PC-3 (cell line): ENCODE data around the gene OSBPL2. TPM values are rescaled to one million over a fixed set of nuclear protein-coding genes. Genes with fewer than 3 reads are reported as not detected.

ENCODE experiments used
- ATAC-seq: fragments of 200-7000 bp; cut with Tn5 transposase; 2 replicates; pipeline ENCODE4 v1.9.1; 2020; ENCODE audit warnings: mild to moderate bottlenecking, moderate library complexity
- BruUV-seq: library from RNA; stranded (reverse); fragments of 400-500 nt; replicated peaks from 2 replicates; lab custom pipeline; 2021; lab: Mats Ljungman, UMichigan
- CTCF ChIA-PET: fragments of 300-600 bp; sonication (Branson Sonifier 250); formaldehyde crosslinking; loops from one replicate; lab custom pipeline; 2022; ENCODE audit warnings: antibody characterized with exemption; lab: Charles Lee
- POLR2A ChIA-PET: fragments of 300-600 bp; sonication (Branson Sonifier 250); formaldehyde crosslinking; loops from one replicate; lab custom pipeline; 2022; ENCODE audit warnings: antibody characterized with exemption; ENCODE audit not compliant: unreplicated experiment; lab: Charles Lee
- DNase-seq: peaks from one replicate; pipeline ENCODE4 v3.0.0-alpha.2; 2015
- H2AFZ ChIP-seq: fragments of 300-600 bp; sonication (generic); 2 replicates; pipeline ENCODE4 v1.6.0; 2016; ENCODE audit warnings: antibody characterized with exemption, low read length
- H3F3A ChIP-seq: fragments of 300-600 bp; sonication (generic); one replicate; pipeline ENCODE4 v1.6.0; 2017; ENCODE audit warnings: antibody characterized with exemption, low read length, control low read depth, mild to moderate bottlenecking; ENCODE audit not compliant: unreplicated experiment
- H3K27ac ChIP-seq: fragments of 300-600 bp; sonication (generic); 2 replicates; pipeline ENCODE4 v1.5.1; 2016; ENCODE audit warnings: mild to moderate bottlenecking, low read length
- H3K27me3 ChIP-seq: fragments of 300-600 bp; sonication (generic); 2 replicates; pipeline ENCODE4 v1.6.1; 2016; ENCODE audit warnings: low read length, mixed read lengths
- H3K36me3 ChIP-seq: fragments of 300-600 bp; sonication (generic); 2 replicates; pipeline ENCODE4 v1.6.1; 2016; ENCODE audit warnings: low read depth, mixed run types, low read length, mixed read lengths
- H3K4me1 ChIP-seq: fragments of 300-600 bp; sonication (generic); 2 replicates; pipeline ENCODE4 v1.5.1; 2016; ENCODE audit warnings: low read length; ENCODE audit not compliant: insufficient read depth
- H3K4me2 ChIP-seq: fragments of 300-600 bp; sonication (generic); 2 replicates; pipeline ENCODE4 v1.6.0; 2016; ENCODE audit warnings: low read length
- H3K4me3 ChIP-seq: fragments of 300-600 bp; sonication (generic); 2 replicates; pipeline ENCODE4 v1.5.1; 2016; ENCODE audit warnings: mild to moderate bottlenecking, low read length, mixed read lengths
- H3K79me2 ChIP-seq: fragments of 300-600 bp; sonication (generic); 2 replicates; pipeline ENCODE4 v1.6.1; 2017; ENCODE audit warnings: low read length, mixed read lengths
- H3K9ac ChIP-seq: fragments of 300-600 bp; sonication (generic); 2 replicates; pipeline ENCODE4 v1.6.0; 2016; ENCODE audit warnings: mild to moderate bottlenecking, low read length
- H3K9me2 ChIP-seq: fragments of 300-600 bp; sonication (generic); replicated peaks from 2 replicates; pipeline ENCODE4 v1.6.1; 2016; ENCODE audit warnings: mixed run types, low read length, mixed read lengths
- H3K9me3 ChIP-seq: fragments of 300-600 bp; sonication (generic); 2 replicates; pipeline ENCODE4 v1.6.1; 2016; ENCODE audit warnings: low read length, mixed read lengths
- H4K20me1 ChIP-seq: fragments of 300-600 bp; sonication (generic); 2 replicates; pipeline ENCODE4 v1.6.1; 2016; ENCODE audit warnings: low read length, mixed read lengths
- CTCF ChIP-seq: fragments of 300-600 bp; sonication (generic); conservative IDR thresholded peaks from 2 replicates; pipeline ENCODE4 v1.5.1; 2017; ENCODE audit warnings: antibody characterized with exemption, low read depth, mild to moderate bottlenecking, low read length
- EZH2 ChIP-seq: fragments of 300-600 bp; sonication (generic); IDR thresholded peaks from one replicate; pipeline ENCODE4 v1.6.1; 2017; ENCODE audit warnings: antibody characterized with exemption, mild to moderate bottlenecking, low read length; ENCODE audit not compliant: unreplicated experiment
- EZH2phosphoT487 ChIP-seq: fragments of 300-600 bp; sonication (generic); IDR thresholded peaks from 2 replicates; pipeline ENCODE4 v1.6.1; 2018; ENCODE audit warnings: mild to moderate bottlenecking, antibody characterized with exemption, low read length, borderline replicate concordance
- intact Hi-C: fragments of 100-400 bp; cut with micrococcal nuclease; formaldehyde crosslinking; loops from 2 replicates; pipeline ENCODE4 v1.9.0; 2023
- total RNA-seq: library from RNA; depleted of rRNA; stranded (reverse); fragments of >200 nt; gene quantifications from 2 replicates; pipeline ENCODE4 v1.2.3, GENCODE V29; 2014

The OSBPL2 gene
- total RNA-seq, 1 experiment from 2014 or later = 39.7 TPM

- TF ChIP-seq EZH2phosphoT487 (no peak), CTCF (no peak), EZH2 (no peak)
- H3K9ac ChIP-seq = no peak overlapping the region
- H2AFZ ChIP-seq = no peak overlapping the region
- no peaks in the 10 kb centered on the region for H4K20me1 ChIP-seq
- BruUV-seq = no TSS peak
- no peak overlapping the region for H3K4me2 ChIP-seq
- DNase-seq (no peak), ATAC-seq (no peak)
- no peaks in the 10 kb centered on the region for H3F3A ChIP-seq
- H3K27ac ChIP-seq = no peak overlapping the region
- H3K9me3 ChIP-seq = no peaks in the 10 kb centered on the region
- no peaks in the 10 kb centered on the region for H3K79me2 ChIP-seq
- POLR2A ChIA-PET = no interaction called here
- no peaks in the 10 kb centered on the region for H3K9me2 ChIP-seq
- no peaks in the 10 kb centered on the region for H3K27me3 ChIP-seq
- H3K4me3 ChIP-seq = no peak overlapping the region
- CTCF ChIA-PET = no interaction called here
- H3K36me3 ChIP-seq = peaks cover 74% of the 10 kb centered on the region
- intact Hi-C loops = no loop called here
- H3K4me1 ChIP-seq = no peaks in the 10 kb centered on the region
Measured at GRCh38 chr20:62328684-62329388, 90.5 kb downstream of the OSBPL2 start.

GRCh38 chr20:62329389-62330377 is 91.4 kb downstream of the OSBPL2 start:
- no TSS peak for BruUV-seq
- no peak overlapping the region for H3K4me3 ChIP-seq
- DNase-seq = no peak
- ChIA-PET CTCF (no interaction called here), POLR2A (no interaction called here)
- intact Hi-C loops = no loop called here
- H3K4me1 ChIP-seq = no peaks in the 10 kb centered on the region
- H3F3A ChIP-seq = no peaks in the 10 kb centered on the region
- H3K27me3 ChIP-seq = no peaks in the 10 kb centered on the region
- H3K4me2 ChIP-seq = no peak overlapping the region
- ATAC-seq = no peak
- no peaks in the 10 kb centered on the region for H3K9me3 ChIP-seq
- no peaks in the 10 kb centered on the region for H3K9me2 ChIP-seq
- no peak overlapping the region for H2AFZ ChIP-seq
- TF ChIP-seq EZH2 = no peak
- TF ChIP-seq EZH2phosphoT487 = no peak
- no peak for TF ChIP-seq CTCF
- H3K9ac ChIP-seq = no peak overlapping the region
- H4K20me1 ChIP-seq = no peaks in the 10 kb centered on the region
- peaks cover 71% of the 10 kb centered on the region for H3K36me3 ChIP-seq
- H3K79me2 ChIP-seq = no peaks in the 10 kb centered on the region
- H3K27ac ChIP-seq = no peak overlapping the region
